Pons (tissue), 1 donor: ENCODE measurements around the gene PIGR.
"Not testable (repeated sequence)": the region's sequence is repeated elsewhere in the genome, so short reads cannot be mapped to it uniquely, and the experiment has no call there.

Source experiments
- DNase-seq: peaks from one replicate; pipeline ENCODE4 v3.0.0-alpha.2; 2016; ENCODE audit warnings: low spot score

Gene PIGR

DNA sequence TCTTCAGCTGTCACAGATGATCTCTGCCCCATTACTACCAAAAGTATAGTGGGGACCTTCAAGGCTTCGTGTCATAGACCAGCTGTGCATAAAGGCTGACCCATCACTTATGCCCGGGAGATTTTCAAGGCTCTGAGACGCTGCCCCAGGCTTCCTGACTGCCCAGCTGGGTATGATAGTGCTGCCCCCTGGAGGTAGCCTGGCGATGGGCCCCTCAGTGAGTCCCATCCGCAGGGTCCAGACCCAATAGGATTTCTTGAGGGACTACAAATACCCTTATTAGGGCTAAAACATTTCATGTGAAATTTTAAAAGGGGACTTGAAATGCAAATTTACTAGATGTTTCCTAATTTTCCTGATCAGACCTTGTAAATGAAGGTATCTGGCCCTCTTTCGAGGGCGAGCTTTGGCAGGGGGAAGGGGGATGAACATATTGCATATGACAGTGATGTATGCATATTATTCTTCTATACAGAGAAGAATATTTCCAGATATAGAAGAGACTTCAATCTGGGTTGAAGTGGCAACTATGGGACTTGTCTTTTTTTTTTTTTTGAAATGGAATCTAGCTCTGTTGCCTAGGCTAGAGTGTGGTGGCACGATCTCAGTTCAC is 12.8 kb downstream of the PIGR start:
- no peak for DNase-seq

- DNase-seq, result no peak
Observed at GRCh38 chr1:206932177-206932576, 14.1 kb downstream of the PIGR start.

DNA sequence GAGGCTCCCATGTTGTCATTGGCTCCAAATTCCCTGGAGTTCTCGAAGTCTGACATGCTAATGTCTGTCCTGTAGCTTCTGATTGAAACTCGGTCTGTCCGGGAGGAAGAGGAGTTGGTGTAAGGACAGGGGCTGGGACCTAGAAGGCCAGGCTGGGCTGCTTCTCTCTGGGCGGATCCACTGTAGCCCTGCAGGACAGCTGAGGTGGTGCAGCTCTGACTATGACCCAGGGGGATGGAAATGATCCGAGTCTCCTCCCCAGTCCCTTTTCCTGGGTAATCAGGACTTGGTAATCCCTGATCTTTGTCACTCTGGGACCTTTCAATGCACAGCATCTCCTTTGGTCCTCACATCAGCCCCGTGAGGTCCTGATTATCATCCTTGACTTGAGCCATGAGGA is 14.6 kb downstream of the PIGR start:
- DNase-seq, result no peak

GRCh38 chr1:206930210-206930798 is 16.0 kb downstream of the PIGR start:
- DNase-seq, result peak; percentile 60

- no peak for DNase-seq
Observed at GRCh38 chr1:206929524-206929923, 16.7 kb downstream of the PIGR start.

GRCh38 chr1:206926286-206926685 is 20.0 kb downstream of the PIGR start:
- no peak for DNase-seq

DNA sequence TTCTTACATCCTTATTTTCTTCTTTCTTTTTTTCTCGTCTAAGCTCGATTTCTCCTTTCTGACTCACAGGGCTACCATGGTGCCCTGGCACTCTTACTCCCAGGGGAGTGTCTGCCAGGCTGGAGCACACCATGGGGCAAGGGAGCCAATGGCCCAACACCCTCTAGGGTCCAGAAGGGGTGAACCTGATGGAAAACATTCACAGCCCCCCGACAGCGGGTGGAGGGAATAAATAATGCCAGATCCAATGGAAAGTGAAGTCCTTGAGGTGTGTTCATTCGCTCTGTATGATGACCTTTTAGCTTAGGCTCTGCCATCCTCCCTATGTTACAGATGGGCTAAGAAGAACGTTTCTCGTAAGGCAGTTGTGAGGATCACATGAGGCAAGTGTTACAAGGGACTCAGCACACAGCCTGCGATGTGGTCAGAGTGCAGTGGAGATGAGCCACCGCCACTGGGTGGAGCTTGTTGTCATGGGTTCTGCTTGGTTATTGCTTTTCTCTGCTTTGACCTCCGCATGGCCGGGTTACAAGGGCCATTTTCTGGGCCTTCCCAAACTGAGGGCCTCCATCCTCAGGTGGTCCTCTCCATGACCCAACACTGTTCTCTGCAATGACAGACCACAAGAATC is 21.0 kb downstream of the PIGR start:
- DNase-seq, result no peak

DNA sequence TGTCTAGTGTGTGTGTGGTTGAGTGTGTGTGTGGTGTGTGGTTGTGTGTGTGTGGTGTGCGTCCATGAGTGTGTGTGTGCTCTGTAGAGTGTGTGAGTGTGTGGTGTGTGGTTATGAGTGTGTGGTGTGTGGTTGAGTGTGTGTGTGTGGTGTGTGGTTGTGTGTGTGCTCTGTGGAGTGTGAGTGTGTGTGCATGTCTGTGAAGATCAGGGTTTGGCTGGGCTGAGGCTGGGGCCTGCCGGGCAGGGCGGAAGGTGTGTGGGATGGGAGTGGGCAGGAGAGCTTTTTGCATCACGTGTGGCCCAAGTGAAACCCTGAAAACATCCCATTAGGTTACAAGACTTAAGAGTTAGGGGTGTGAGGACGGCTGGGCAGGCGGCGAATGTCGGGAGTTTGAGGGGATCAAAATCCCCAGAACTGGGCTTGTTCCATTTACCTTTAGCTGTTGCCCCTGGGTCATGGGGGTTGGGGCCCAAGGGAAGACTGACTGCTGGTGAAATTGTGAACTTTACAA is 21.6 kb downstream of the PIGR start:
- DNase-seq, result no peak

GRCh38 chr1:206923961-206924557 is 22.2 kb downstream of the PIGR start:
- not testable (repeated sequence) for DNase-seq

GRCh38 chr1:206923009-206923960 is 23.0 kb downstream of the PIGR start:
- DNase-seq, result no peak

DNA sequence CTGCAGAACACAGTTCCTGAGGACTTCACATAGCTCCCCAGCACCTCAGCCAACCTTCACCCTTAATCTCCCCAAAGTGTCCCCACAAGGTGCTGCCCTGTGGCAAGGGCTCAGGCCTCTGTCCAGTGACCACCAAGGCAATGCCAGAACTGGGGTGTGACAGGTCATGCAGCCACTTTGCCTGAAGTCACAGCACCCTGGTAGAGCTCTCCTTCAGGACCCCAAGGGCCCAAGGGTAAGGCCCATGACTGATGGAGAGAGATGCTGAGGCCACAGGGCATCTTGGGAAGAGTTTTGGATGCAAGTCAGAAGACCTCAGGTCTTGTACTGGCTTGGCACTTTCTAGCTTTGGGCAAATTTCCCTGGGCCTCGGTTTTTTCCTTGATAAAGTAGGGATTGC is 23.7 kb downstream of the PIGR start:
- no peak for DNase-seq

DNA sequence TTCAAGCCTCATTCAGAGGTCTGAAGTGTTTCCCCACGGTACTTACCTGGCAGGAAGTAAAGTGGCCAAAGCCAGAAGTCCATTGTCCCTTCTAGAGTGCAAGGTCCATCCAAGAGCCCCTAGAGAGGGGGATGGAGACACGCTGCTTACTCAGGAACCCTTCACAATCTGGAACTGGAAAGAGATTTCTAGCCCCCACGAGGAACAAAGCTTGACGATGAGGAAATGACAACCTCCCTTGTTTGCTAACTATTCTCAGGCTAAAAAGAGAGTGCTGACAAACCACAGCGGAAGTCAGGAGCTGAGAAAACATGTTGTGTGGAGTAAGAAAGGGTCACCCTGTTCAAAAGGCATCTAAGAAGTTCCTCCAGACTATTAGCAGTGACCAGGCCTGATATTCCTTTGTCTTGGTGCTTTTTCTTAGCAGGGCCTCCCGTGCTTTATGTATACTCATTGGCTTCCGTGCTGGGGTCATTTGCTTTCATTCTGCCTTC is 24.4 kb downstream of the PIGR start, which contains the start of gene FCMR:
Gene FCMR, minus strand, starts transcription at position 170 of the 494 bp plus-strand sequence. Its CDS starts 87 bp downstream, at position 83.
- DNase-seq, result peak; percentile 86

DNA sequence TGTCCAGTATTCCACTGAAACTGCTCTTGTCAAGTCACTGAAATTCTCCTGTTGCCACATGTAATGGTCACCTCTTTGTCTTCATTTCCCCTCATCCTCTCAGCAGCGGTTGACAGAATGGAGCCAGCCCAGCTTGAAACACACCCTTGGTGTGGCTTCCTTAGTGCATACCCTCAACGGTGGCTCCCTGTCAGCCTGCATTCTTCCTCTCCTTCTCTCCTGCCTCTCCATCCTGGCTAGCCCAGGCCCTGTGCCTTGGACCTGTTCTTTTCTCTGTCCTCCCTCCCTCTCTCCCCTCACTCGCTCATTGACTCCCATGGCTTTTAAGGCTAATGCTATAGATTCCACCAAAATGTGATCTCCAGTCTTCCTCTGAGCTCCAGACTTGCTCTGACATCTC is 28.2 kb downstream of the PIGR start:
- DNase-seq, result no peak

- DNase-seq, result no peak
Observed at GRCh38 chr1:206916000-206916709, 30.1 kb downstream of the PIGR start.

GRCh38 chr1:206915030-206915735 is 31.1 kb downstream of the PIGR start:
- DNase-seq, result no peak

- DNase-seq, result no peak
Observed at GRCh38 chr1:206913766-206914537, 32.3 kb downstream of the PIGR start.

DNA sequence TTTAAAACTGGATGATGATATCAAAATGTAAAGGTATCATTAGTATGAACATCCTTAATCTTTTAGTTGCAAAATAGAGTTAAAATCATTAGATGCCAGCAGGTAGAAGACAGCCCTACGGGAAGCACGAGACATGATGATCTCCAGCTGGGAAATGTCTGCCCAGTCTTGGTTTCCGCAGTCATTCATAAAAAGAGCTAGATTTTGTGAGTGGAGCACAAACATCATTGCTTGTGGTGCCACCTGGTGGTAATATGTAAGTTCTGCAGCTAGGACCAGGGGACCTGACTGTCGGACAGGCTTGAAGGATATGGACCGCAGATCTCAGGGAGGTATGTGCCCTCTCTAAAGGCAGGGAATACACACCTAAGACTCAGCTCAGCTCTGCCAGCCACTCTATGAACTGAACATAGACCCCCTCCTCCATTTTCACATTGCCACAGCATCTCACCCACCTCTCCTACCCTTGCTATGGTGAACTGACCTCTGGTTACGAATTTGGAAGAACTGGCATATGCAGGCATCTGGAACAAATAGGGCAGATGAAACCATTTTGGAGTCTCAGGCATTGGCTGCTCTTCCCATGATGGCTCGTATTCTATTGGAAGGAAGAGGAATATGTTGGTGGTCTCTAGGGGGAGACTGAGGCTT is 33.7 kb downstream of the PIGR start:
- peak; percentile 87 for DNase-seq

DNA sequence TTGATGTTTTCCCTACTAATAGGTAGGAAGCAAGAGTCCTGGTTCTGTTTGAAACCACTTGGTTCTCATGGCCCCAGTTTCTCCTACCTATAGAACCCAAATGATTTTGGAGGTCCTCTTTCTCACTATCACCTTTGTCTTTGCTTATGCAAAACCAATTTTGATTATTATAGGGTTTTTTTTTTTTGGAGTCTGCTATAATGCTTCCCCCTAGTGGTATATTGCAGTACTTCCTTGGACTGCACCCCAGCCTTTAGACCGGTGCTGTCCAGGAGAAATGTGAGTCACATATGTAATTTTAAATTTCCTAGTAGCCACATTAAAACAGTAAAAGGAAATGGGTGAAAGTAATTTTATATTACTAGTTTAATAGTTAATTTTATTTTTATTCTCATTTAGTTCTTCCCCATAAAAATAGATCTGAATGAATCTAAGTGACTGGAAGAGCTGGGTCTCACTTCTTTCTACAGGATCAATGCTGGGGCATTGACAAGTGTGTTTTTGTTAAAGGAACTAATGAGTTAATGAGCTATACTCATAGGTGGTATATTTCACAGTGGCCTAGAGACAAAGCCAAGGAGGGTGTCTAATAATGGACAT is 35.1 kb downstream of the PIGR start:
- DNase-seq, result no peak
